Right lung (tissue), 5 donors: ENCODE measurements around the gene WDR26. TPM values are rescaled to one million over a fixed set of nuclear protein-coding genes. Genes with fewer than 3 reads are reported as not detected.
"Not testable (repeated sequence)": the region's sequence is repeated elsewhere in the genome, so short reads cannot be mapped to it uniquely, and the experiment has no call there.

Experiments used
- DNase-seq, 2 donors: peaks; one replicate each; pipeline ENCODE4 v3.0.0-alpha.2; 2013
- polyA plus RNA-seq, 5 donors: library from polyadenylated mRNA; unstranded; fragments of 120-200 nt; gene quantifications; one replicate each; pipeline versions ENCODE4 v1.2.1 to v1.2.3, GENCODE V29; 2013; ENCODE audit warnings: inconsistent platforms in 1 of 5, low replicate concordance in 1 of 5; ENCODE audit not compliant: insufficient read length in 5 of 5, insufficient read depth in 1 of 5

Gene WDR26
- polyA plus RNA-seq, 5 donors = 63.0 to 104 (median 94.0) TPM

DNA sequence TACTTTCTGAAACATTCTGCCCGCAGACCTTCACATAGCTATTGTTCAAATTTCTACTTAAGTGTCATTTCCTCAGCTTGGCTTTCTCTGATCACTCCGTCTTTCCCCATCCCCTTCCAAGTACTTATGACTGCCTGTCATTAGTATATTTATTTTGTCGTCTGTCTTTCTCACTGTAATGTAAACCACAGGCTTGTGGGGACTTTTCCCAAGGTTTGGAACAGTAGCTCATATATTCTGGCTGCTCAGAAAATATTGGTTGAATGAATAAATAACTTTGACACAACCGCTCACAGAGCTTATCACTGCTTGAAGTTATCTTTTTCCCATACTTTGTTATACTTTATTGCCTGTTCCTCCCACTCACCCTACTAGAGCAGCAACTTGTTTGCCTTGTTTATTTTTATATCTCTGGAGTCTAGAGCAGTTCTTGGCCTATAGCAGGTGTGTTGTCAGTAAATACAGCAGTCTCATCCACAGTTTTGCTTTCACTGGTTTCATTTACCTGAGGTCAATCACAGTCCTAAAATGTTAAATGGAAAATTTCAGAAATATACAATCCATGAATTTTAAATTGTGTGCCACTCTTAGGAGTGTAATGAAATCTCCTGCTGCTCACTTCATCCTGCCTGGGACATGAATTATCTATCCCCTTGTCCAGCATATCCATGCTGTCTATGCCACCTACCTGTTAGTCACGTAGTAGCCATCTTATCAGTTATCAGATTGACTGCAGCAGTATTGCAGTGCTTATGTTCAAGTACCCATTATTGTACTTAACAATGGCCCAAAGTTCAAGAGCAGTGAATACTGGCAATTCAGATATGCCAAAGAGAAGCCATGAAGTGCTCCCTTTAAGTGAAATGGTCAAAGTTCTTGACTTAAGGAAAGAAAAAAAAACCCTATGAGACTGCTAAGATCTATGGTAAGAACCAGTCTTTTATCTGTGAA is 80.3 kb downstream of the WDR26 start:
- no peak for DNase-seq

DNA sequence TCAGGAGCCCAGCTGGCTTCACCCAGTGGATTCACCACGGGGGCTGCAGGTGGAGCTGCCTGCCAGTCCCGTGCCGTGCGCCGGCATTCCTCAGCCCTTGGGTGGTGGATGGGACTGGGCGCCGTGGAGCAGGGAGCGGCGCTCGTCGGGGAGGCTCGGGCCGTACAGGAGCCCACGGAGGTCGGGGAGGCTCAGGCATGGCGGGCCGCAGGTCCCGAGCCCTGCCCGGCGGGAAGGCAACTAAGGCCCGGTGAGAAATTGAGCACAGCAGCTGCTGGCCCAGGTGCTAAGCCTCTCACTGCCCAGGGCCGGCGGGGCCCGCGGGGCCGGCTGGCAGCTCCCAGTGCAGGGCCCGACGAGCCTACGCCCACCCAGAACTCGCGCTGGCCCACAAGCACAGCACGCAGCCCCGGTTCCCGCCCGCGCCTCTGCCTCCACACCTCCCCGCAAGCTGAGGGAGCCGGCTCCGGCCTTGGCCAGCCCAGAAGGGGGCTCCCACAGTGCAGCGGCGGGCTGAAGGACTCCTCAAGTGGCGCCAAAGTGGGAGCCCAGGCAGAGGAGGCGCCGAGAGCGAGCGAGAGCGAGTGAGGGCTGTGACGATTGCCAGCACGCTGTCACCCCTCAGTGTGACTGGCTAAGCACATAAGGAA is 82.0 kb downstream of the WDR26 start:
- not testable (repeated sequence) for DNase-seq

DNA sequence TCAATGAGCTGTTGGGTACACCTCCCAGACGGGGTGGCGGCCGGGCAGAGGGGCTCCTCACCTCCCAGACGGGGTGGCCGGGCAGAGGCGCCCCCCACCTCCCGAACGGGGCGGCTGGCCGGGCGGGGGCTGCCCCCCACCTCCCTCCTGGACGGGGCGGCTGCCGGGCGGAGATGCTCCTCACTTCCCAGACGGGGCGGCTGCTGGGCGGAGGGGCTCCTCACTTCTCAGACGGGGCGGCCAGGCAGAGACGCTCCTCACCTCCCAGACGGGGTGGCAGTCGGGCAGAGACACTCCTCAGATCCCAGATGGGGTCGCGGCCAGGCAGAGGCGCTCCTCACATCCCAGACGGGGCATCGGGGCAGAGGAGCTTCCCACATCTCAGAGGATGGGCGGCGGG is 84.9 kb downstream of the WDR26 start:
- not testable (repeated sequence) for DNase-seq

DNA sequence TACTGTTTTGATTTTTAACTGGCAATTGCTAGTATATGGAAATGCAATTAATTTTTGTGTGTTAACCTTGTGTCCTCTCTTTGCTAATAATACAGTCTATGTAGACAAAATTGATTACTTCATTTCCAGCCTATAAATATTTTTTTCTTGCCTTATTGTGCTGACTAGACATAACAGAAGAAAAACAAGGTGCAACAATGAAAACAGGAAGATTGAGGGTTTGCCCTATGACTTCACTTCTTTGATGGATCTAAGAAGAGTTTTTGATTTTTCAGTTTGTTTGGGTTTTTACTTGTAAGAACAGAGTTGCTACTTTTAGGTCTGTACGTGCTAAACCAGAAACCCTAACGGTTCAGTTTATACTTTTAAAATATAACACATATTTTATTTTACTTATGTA is 86.5 kb downstream of the WDR26 start:
- DNase-seq = no peak

DNA sequence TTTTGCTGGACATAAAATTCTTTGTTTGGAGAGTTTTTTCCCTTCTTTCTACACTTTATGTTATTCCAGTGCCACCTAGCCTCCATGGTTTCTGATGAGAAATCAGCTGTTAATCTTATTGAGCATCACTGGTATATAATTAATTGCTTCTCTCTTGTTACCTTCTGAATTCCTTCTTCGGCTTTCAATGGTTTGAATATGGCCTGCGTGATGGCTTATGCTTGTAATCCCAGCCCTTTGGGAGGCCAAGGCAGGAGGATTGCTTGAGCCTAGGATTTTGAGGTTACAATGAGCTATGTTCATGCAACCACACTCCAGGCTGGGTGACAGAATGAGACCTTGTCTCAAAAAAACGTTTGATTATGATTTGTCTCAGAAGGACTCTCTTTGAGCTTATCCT is 90.9 kb downstream of the WDR26 start:
- DNase-seq = no peak

DNA sequence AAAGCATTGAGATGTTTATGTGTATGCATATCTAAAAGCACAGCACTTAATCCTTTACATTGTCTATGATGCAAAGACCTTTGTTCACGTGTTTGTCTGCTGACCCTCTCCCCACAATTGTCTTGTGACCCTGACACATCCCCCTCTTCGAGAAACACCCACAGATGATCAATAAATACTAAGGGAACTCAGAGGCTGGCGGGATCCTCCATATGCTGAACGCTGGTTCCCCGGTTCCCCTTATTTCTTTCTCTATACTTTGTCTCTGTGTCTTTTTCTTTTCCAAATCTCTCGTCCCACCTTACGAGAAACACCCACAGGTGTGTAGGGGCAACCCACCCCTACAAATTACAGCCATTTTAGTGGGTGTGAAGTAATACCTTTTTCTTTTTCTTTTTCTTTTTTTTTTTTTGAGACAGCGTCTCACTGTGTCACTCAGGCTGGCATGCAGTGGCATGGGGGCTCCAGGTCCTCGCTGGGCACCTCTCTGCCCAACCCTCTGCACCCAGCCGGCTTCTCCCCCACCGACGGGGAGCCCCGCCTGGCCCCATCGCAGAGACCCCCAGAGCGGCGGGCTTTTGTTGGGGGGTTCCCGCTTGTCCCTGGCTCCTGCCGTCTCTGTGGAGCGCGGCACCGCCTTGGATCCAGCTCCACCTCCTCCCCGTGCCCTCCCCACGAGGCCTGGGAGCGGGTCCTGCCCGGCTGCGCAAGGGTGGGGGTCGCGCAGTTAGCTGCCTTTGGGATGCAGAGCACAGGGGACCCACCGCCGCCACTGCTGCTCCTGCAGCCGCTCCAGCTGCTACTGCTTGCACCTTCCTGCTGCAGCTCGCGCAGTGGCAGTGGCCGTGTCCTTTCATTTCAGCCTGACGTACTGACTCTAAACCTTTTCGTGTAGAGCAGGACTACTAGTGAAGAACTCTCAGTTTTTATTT is 93.9 kb downstream of the WDR26 start:
- DNase-seq = not testable (repeated sequence)

DNA sequence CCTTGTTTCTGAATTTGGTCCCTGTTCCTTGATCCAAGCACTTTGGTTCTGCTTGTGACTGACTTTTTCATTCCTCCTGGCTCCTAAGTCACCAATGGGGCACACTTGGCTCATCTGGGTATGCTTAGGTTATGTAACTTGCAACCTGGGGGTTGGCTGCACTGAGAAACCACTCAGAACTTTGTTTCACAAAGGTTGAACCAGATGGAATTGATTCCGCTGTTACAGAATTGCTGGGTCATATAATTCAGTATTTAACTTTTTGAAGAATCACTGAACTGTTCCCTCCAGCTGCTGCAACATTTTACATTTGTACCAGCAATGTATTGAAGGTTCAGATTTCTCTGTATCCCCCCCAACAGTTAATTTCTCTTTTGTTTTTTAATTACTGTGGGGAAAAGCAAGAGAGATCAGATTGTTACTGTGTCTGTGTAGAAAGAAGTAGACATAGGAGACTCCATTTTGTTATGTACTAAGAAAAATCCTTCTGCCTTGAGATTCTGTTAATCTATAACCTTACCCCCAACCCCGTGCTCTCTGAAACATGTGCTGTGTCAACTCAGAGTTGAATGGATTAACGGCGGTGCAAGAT is 95.1 kb downstream of the WDR26 start:
- no peak for DNase-seq

DNA sequence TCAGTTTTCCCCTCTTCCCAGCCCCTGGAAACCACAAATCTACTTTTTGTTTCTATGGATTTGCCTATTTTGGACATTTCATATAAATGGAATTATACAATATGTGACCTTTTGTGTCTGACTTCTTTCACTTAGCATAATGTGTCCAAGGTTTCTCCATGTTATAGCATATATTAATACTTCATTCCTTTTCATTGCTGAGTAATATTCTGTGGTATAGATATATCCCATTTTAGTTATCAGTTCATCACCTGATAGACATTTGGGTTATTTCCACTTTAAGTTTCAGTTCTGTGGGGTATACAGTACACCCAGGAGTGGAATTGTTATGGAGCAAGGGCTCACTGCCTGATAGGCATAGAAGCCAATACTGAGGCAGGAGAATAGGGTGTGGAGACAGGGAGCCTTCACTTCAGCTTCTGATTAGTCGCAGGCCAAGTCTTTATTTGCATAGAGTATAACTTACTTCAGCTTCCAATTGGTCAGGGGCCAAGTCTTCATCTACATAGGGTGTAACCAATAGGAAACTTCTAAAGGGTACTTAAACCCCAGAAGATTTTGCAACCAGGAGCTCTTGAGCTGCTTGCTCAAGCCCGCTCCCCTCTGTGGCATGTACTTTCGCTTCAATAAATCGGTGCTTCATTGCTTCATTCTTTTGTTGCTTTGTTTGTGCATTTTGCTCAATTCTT is 96.3 kb downstream of the WDR26 start:
- no peak for DNase-seq

Other genes with a start within 250 kb of the WDR26 start
- 10 to 100 TPM; 36.4 to 47.3 (median 43.1) TPM for gene NVL, start 104.6 kb downstream of the WDR26 start, polyA plus RNA-seq
- gene CNIH4, start 77.9 kb downstream of the WDR26 start, polyA plus RNA-seq = 10 to 100 TPM; 32.7 to 48.4 (median 40.2) TPM
- 1 to 10 TPM; 6.3 to 8.6 (median 7.5) TPM for gene CNIH3, start 181.5 kb upstream of the WDR26 start, polyA plus RNA-seq